Stimulated activated naive CD8-positive, alpha-beta T cell treated with anti-CD3 and anti-CD28 coated beads, Interleukin-15, Interleukin-2, amounts not matched to agents 100 ng/mL and 50 ng/mL, for 24 hours (primary cell): ENCODE results near the gene ZNF446.
"Not testable (repeated sequence)": the region's sequence is repeated elsewhere in the genome, so short reads cannot be mapped to it uniquely, and the experiment has no call there.

Experiments
- H3K27ac Mint-ChIP-seq: one replicate; pipeline ENCODE4 v1.8.0; 2021; ENCODE audit warnings: mild to moderate bottlenecking, mixed read lengths
- H3K27me3 Mint-ChIP-seq: one replicate; pipeline ENCODE4 v1.8.0; 2021; ENCODE audit warnings: mixed read lengths
- H3K36me3 Mint-ChIP-seq: one replicate; pipeline ENCODE4 v1.8.0; 2021; ENCODE audit warnings: low read depth, mixed read lengths
- H3K4me1 Mint-ChIP-seq: one replicate; pipeline ENCODE4 v1.8.0; 2021; ENCODE audit warnings: low read depth, mixed read lengths
- H3K4me3 Mint-ChIP-seq: one replicate; pipeline ENCODE4 v1.8.0; 2021; ENCODE audit warnings: mild to moderate bottlenecking, mixed read lengths
- H3K9me3 Mint-ChIP-seq: one replicate; pipeline ENCODE4 v1.8.0; 2021; ENCODE audit warnings: mixed read lengths

The ZNF446 gene

DNA sequence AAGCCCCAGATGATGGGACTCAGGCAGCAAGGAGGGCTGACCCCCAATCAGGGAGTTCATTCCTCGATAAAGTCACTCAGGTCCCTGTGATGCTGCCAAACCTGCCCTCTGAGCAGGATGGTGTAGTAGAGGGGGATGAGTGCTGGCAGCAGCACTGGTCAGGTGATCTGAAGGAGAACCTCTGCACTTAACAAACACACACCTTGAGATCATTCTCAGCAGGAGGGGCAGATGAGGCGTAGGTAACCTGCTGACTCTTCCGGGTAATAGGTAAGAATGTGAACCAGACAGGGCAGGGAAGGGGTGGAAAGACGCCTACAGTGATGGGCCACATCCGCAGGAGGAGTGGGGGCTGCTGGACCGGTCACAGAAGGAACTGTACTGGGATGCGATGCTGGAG, 3.2 kb downstream of the ZNF446 start:
- Mint-ChIP-seq H3K4me3 (no peak overlapping the region), H3K27ac (no peak overlapping the region), H3K36me3 (peaks cover 5% of the 10 kb centered on the region), H3K4me1 (peaks cover 25% of the 10 kb centered on the region), H3K27me3 (no peaks in the 10 kb centered on the region), H3K9me3 (no peaks in the 10 kb centered on the region)

DNA sequence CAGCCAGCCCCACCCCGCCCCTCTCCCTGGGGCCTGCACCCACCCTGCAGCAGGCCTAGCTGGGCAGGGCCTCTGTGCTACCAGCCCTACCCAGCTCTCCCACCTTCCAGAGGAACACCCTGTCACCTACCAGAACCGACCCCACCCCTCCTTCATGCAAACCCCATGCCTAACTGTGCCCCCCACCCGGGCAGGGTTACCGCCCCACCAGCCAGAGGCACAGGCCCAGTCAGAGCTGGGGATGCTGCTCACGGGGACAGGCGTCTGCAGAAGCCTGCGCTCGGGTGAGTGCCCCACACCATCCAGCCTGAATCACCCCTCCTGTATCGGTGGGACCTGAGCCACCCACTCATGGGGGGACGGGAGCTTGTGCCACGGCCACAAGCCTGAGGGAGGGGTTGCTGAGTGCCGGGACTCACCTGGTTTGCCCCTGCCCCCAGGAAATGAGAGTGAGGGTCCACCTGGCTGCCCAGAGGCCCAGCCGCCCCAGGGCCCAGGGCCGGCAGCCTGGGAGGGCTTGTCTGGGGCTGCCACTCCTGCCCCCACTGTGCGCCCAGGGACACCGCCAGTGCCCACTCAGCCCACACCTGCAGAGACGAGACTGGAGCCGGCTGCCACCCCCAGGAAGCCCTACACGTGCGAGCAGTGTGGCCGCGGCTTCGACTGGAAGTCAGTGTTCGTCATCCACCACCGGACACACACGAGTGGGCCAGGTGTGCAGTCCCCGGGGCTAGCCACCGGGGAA, 3.8 kb downstream of the ZNF446 start:
- peaks cover 5% of the 10 kb centered on the region for H3K36me3 Mint-ChIP-seq
- no peak overlapping the region for H3K4me3 Mint-ChIP-seq
- no peaks in the 10 kb centered on the region for H3K27me3 Mint-ChIP-seq
- H3K27ac Mint-ChIP-seq = no peak overlapping the region
- peaks cover 19% of the 10 kb centered on the region for H3K4me1 Mint-ChIP-seq
- no peaks in the 10 kb centered on the region for H3K9me3 Mint-ChIP-seq

DNA sequence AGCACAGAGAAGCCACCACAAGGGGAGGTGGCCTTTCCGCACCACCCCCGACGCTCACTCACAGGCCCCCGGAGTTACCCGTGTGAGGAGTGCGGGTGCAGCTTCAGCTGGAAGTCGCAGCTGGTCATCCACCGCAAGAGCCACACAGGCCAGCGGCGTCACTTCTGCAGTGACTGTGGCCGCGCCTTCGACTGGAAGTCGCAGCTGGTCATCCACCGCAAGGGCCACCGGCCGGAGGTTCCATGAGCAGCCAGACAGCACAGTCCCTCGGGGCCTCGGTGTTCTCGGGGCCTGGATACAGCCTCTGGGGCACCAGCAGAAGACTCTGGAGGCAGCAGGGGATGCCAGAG, 4.3 kb downstream of the ZNF446 start:
- H3K36me3 Mint-ChIP-seq = peaks cover 5% of the 10 kb centered on the region
- H3K27ac Mint-ChIP-seq = no peak overlapping the region
- H3K4me1 Mint-ChIP-seq = peaks cover 13% of the 10 kb centered on the region
- H3K27me3 Mint-ChIP-seq = no peaks in the 10 kb centered on the region
- no peak overlapping the region for H3K4me3 Mint-ChIP-seq
- no peaks in the 10 kb centered on the region for H3K9me3 Mint-ChIP-seq

GRCh38 chr19:58480831-58481230, 4.7 kb downstream of the ZNF446 start:
- Mint-ChIP-seq H3K27ac (no peak overlapping the region), H3K36me3 (peaks cover 5% of the 10 kb centered on the region), H3K27me3 (no peaks in the 10 kb centered on the region), H3K4me1 (peaks cover 10% of the 10 kb centered on the region), H3K4me3 (no peak overlapping the region), H3K9me3 (no peaks in the 10 kb centered on the region)

DNA sequence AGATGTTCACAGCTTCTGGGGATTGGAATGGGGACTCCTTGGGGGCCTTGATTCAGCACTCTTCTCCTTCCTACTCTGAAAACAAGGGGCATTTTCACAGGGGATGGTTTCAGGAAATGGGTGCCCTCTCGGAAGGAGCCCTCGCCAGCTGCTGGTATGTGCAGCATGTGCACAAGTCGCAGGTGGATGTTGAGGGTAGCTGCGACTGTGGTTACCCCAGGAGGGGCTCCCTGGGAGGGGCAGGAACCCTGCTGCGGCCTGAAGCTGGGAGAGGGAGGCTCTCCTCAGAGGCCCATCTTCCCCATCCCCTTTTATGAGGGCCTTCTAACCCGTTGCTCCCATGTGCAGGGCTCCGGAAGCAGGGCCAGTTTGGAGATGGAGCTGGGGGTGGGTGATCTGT, 6.2 kb downstream of the ZNF446 start:
- no peaks in the 10 kb centered on the region for H3K9me3 Mint-ChIP-seq
- H3K36me3 Mint-ChIP-seq = peaks cover 5% of the 10 kb centered on the region
- H3K4me1 Mint-ChIP-seq = no peaks in the 10 kb centered on the region
- H3K27ac Mint-ChIP-seq = peak overlapping the region; percentile 33
- H3K27me3 Mint-ChIP-seq = no peaks in the 10 kb centered on the region
- no peak overlapping the region for H3K4me3 Mint-ChIP-seq

GRCh38 chr19:58483776-58484175, 7.6 kb downstream of the ZNF446 start:
- no peak overlapping the region for H3K4me3 Mint-ChIP-seq
- peaks cover 5% of the 10 kb centered on the region for H3K36me3 Mint-ChIP-seq

GRCh38 chr19:58484349-58484748, 8.2 kb downstream of the ZNF446 start:
- H3K27ac Mint-ChIP-seq, H3K27me3 Mint-ChIP-seq, H3K36me3 Mint-ChIP-seq, H3K4me1 Mint-ChIP-seq, H3K9me3 Mint-ChIP-seq, H3K4me3 Mint-ChIP-seq: not testable (repeated sequence)

More at GRCh38 chr19:58483776-58484175, 7.6 kb downstream of the ZNF446 start:
- no peak overlapping the region for H3K27ac Mint-ChIP-seq
- H3K4me1 Mint-ChIP-seq = peaks cover under 1% of the 10 kb centered on the region
- no peaks in the 10 kb centered on the region for H3K27me3 Mint-ChIP-seq
- H3K9me3 Mint-ChIP-seq = no peaks in the 10 kb centered on the region

DNA sequence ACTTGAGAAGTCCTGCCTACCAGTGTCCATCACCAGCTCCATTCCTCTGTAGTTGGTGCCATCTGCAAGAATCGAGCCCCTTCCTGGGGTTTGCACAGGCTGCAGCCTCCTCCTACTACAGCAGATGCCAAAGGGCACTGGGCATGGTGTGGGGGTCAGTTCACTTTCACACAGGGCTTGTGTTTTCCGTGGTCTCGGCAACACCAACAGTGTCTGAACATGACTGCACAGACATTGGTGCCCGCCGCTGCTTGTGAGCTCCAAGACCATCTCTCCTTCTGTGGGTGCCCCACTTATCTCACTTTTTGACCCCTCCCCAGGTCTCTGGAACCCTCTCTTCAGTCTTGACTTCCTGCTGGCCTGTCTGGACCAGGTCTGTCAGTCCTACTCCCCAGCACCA, 15.2 kb downstream of the ZNF446 start:
- Mint-ChIP-seq H3K4me3 (no peak overlapping the region), H3K4me1 (peaks cover 11% of the 10 kb centered on the region), H3K9me3 (no peaks in the 10 kb centered on the region), H3K27me3 (no peaks in the 10 kb centered on the region), H3K27ac (no peak overlapping the region), H3K36me3 (peaks cover 9% of the 10 kb centered on the region)

GRCh38 chr19:58492265-58492664, 16.1 kb downstream of the ZNF446 start:
- Mint-ChIP-seq H3K27ac (no peak overlapping the region), H3K27me3 (no peaks in the 10 kb centered on the region), H3K36me3 (peaks cover 9% of the 10 kb centered on the region), H3K4me1 (peaks cover 11% of the 10 kb centered on the region), H3K9me3 (no peaks in the 10 kb centered on the region), H3K4me3 (no peak overlapping the region)

GRCh38 chr19:58497634-58498170, 21.6 kb downstream of the ZNF446 start:
- H3K9me3 Mint-ChIP-seq = peaks cover 12% of the 10 kb centered on the region
- peaks cover 22% of the 10 kb centered on the region for H3K4me1 Mint-ChIP-seq
- H3K36me3 Mint-ChIP-seq = peaks cover 4% of the 10 kb centered on the region
- peak overlapping the region; percentile 94 for H3K4me3 Mint-ChIP-seq
- no peaks in the 10 kb centered on the region for H3K27me3 Mint-ChIP-seq
- H3K27ac Mint-ChIP-seq = peak overlapping the region; percentile 96

- H3K4me3 Mint-ChIP-seq = peak overlapping the region; percentile 94
- peak overlapping the region; percentile 96 for H3K27ac Mint-ChIP-seq
- peaks cover 12% of the 10 kb centered on the region for H3K9me3 Mint-ChIP-seq
- peaks cover 4% of the 10 kb centered on the region for H3K36me3 Mint-ChIP-seq
- peaks cover 22% of the 10 kb centered on the region for H3K4me1 Mint-ChIP-seq
- no peaks in the 10 kb centered on the region for H3K27me3 Mint-ChIP-seq
Observed at GRCh38 chr19:58498316-58499020, 22.3 kb downstream of the ZNF446 start.

DNA sequence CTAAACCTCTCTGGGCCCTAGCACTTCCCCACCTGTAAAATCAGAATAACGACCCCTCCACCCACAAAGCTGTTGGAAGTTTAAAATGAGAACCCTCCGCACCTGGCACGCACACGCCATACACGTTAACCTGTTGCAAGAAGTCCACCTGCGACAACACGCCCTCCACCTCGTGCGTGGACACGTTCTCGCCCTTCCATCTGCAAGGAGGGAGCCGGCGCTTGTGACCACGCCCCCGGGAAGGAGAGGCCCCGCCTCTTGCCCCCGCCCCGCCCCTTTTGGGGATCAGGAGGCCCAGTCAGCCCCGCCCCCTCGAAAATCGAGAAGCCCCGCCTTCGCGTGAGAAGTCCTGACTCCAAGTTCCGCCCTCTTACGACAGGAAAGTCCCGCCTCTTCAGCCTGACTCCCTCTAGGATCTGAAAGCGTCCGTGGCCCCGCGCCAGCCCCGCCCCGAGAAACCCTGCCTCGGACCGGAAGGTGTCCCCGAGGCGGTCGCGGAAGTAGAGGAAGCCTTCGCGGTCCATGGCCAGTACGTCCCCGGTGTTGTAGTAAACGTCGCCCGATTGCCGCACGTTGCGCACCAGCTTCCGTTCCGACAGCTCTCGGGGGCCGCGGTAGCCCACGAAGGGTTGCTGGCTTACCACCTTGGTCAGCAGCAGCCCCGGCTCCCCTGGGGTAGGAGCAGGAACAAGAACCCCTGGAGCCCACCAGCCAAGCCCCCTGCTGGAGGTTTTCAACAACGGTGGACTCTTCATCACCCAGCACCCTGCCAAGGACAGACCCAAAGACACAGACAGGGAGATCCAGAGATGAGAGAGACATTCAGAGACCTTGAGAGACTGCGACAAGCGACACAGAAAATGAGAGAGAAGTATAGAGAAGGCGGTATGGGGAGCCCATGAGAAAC, 23.1 kb downstream of the ZNF446 start:
- peaks cover 4% of the 10 kb centered on the region for H3K36me3 Mint-ChIP-seq
- peak overlapping the region; percentile 96 for H3K27ac Mint-ChIP-seq
- H3K4me3 Mint-ChIP-seq = peak overlapping the region; percentile 94
- peaks cover 22% of the 10 kb centered on the region for H3K4me1 Mint-ChIP-seq
- H3K9me3 Mint-ChIP-seq = peaks cover 12% of the 10 kb centered on the region
- H3K27me3 Mint-ChIP-seq = no peaks in the 10 kb centered on the region

DNA sequence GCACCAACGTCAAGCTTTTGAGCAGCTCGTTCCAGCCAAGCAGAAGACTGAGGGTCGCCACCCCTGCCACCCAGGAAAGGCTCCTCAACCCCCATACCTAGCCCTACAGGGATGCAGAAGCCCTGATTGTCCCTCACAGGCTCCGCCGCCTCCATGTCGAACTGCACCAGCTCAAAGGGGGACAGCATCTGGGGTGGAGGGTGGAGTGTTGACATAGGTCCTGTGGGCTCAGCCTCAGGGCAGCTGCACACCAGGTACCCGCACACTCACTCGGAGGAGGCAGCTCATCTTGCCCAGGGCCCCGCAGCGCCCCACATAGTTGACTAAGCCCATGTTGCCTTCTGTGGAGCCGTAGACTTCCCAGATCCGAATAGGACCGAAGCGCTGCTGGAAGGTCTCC, 24.1 kb downstream of the ZNF446 start:
- Mint-ChIP-seq H3K4me3 (peak overlapping the region; percentile 94), H3K27me3 (no peaks in the 10 kb centered on the region), H3K27ac (no peak overlapping the region), H3K9me3 (peaks cover 12% of the 10 kb centered on the region), H3K36me3 (peaks cover 4% of the 10 kb centered on the region), H3K4me1 (peaks cover 22% of the 10 kb centered on the region)

GRCh38 chr19:58507602-58508223, 31.6 kb downstream of the ZNF446 start:
- H3K27ac Mint-ChIP-seq, H3K9me3 Mint-ChIP-seq, H3K36me3 Mint-ChIP-seq: not testable (repeated sequence)

More at GRCh38 chr19:58507602-58508223, 31.6 kb downstream of the ZNF446 start:
- H3K4me1 Mint-ChIP-seq, H3K4me3 Mint-ChIP-seq, H3K27me3 Mint-ChIP-seq: not testable (repeated sequence)
